Germinal center (tissue), 1 donor: ENCODE data around the gene PTAR1.

ENCODE experiments used
- DNase-seq: peaks from one replicate; pipeline ENCODE4 v3.0.0; 2012; ENCODE audit warnings: mixed read lengths, low spot score

Gene PTAR1

DNA sequence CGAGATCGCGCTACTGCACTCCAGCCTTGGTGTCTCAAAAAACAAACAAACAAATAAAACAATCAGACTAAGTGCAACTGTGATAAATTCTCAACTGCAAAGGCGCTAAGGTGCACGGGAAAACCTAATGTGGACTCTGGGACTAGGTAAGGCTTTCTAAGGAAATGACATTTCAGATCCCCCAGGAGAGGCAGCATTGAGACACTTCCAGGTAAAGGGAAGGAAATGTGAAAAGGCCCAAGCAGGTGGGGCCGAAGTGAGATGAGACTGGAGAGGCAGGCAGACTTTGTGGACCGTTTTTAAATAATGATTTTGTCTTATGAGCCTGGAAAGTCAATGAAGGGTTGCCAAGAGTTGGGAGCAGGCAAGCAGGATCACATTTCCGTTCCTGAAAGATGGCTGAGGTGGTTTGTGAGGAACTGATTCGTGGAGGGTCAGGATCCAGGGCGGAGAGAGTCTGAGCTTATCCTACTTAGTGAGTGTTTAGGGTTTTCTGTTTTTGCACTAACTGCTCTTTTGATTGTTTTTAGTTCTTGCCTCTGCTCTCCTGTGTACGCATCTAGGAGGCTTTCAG lies 85.6 kb downstream of the PTAR1 start:
- no peak for DNase-seq

DNA sequence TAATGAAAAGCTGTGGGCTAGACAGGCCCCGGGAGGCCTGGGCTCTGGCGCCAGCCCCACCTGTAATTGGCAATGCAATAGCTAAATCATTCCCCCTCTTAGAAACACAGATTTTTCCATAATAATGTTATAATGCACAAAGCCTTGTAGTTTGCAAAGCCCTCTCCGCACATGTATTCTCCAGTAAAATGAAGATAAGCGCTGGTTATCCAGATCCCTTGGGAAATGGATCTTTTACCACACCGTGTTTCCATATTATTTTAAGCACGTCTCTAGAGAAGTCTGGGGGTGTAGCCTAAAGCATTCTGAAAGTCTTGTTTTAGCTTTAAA lies 86.5 kb downstream of the PTAR1 start:
- DNase-seq, result no peak

DNA sequence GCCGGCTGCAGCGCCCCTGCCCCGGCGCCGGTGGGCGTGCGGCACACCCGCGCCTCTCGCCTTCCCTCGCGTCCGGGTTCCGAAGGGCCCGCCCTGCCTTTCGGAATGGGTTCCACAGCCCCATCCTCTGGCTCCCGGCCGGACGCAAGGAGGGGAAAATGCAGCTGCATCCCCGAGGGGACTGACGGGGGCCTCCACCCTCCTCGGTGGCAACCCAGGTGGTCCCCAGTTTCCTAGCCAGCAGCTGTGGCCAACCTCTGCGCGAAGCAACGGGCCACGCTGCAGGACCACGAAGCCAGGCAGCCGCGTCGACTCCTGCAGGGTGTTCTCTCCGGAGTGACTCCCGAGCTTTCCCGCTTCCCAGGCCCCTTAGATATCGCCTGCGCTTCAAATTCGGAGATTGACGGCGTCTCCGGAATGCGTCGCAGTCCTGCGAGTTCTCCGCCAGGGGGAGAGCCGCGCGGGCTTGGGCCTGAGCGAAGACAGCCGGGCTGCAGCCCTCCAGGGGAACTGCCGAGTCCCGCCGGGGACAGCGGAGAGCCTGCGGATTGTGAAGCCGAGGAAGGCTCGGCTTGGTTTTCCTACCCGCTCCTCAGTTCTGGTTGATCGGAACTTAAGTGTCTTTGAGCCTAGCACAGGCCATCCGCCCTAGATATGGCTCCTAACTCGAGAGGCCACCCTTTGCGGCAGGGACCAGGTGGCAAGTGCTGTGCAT lies 87.1 kb downstream of the PTAR1 start:
- peak; percentile 66 for DNase-seq

DNA sequence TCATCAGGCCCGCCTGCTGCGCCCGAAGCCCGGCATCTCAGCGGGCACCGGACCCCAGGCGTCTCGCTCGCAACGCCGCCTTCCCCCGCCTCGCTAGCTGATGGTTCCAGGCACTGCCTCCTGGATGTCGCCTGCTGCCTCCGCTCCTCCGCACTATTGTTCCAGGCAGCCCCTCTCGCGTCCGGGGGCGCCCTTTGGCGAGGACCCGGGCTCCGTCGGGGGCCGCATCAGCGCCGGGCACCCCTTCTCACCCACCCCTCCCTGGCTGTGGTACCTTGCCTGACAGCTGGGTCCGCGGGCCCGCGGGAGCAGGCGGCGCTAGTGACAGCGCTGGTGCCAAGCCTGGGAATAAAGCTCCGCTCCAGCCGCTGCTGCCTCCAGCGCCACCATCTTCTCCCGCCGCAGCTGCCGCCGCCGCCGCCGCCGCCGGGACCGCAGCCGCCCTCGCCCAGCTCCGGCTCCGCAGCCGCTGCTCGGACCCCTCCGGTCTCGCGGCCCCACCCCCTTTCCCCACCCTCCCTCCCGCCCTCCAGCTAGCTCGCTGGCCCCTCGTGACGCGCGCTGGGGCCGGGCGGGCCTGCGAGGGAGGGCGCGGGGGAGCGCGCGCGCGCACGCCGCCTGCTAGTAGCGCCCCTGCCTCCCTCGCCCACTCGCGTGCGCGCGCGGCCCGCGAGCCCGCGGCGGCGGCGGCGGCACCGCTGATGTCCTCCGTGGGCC lies 87.8 kb downstream of the PTAR1 start, which contains the start of gene APBA1:
Gene APBA1, minus strand, starts transcription at position 493 of the 717 bp plus-strand sequence.
- peak; percentile 28 for DNase-seq

DNA sequence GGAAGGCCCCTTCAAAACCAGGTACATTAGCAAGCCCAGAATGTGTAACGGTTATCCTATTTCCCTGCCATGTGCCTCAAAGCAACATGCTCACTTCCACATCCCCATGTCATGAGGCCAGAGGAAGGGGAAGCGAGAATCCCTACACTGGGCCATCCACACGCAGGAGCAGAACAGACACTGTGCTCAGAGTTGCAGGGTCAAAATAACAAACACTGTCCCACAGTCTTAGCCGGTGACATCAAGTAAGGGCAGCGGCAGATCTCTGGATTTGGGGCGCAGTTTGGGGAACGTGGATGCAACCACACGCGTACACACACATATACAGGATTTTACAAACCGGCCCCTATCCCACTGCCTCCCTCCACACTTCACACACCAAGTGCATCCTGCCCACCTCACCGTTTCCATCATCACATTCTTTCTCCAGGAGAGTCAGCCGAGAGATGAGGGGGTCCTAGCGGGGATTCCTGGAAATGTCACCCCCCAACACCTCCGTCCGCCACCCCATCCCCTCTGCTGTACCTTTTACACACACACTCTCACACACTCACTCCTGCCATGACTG lies 88.4 kb downstream of the PTAR1 start:
- DNase-seq, result no peak

DNA sequence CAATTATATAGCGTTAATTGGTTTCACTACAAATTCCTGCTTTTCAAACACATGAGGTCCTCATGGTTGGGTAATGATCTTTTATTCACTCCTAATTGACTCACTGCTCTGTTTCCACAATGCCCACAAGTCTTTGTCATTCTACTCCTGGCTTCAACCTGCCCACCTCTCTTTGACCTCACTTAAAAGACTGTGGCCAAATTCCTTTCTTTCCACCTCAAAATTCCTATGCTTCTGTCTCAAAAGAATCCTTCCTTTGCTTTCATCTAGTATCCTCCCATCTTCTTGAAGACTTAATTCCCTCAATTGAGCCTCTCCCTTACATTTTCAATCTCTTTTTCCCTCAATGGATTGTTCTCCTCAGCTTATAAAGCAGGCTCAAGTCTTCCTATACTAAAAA lies 92.5 kb downstream of the PTAR1 start:
- DNase-seq, result no peak

DNA sequence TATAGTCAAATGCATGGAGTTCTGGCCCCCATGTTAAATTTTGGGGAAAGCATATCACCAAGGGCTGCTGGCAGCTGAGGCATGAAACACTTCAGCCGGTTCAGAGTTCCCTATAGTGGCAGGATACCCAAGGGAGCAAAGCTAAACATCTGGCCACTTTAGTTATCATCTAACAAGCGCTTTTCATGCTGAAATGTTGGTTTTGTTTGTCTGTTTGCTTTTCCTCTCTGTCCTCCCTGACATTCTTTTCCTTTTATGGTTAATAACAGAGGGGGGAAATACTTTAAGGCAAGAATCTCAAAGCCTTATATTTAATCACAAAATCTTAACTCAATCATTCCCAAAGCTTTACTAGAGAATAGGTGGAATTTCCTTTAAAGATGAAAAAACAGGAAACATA lies 99.5 kb downstream of the PTAR1 start:
- no peak for DNase-seq
